K562 (cell line): ENCODE data around the gene NMUR1.

Experiments
- CREB3L1 ChIP-seq: fragments of 450-650 bp; IDR thresholded peaks from 2 replicates; pipeline ENCODE4 v1.6.1; 2014; ENCODE audit warnings: low read depth, mild to moderate bottlenecking, moderate library complexity, borderline replicate concordance
- FOSL1 ChIP-seq: fragments of 200-800 bp; sonication (Bioruptor generic); conservative IDR thresholded peaks from 2 replicates; pipeline ENCODE4 v1.6.1; 2016; ENCODE audit warnings: missing genetic modification characterization, missing compliant biosample characterization
- ZNF589 ChIP-seq: fragments of 200-800 bp; sonication (Bioruptor generic); IDR thresholded peaks from 2 replicates; pipeline ENCODE4 v1.6.1; 2016; ENCODE audit warnings: low read depth, missing genetic modification characterization, missing compliant biosample characterization

GRCh38 chr2:231490801-231491200, 39.4 kb downstream of the NMUR1 start:
- TF ChIP-seq CREB3L1: no peak
- TF ChIP-seq FOSL1 (tag): no peak
- no peak for TF ChIP-seq ZNF589 (CRISPR knock-in tag)
